GM19324 (cell line): ENCODE data around the gene TMCO4.

Source experiments
- ATAC-seq: cut with Tn5 transposase; IDR thresholded peaks from one replicate; pipeline ENCODE4 v1.9.1; 2021; ENCODE audit warnings: mild to moderate bottlenecking, moderate library complexity; ENCODE audit not compliant: unreplicated experiment, low FRiP score

The TMCO4 gene

GRCh38 chr1:19750882-19751276 lies 48.8 kb downstream of the TMCO4 start:
- ATAC-seq, result no peak

- ATAC-seq, result no peak
These were observed 49.4 kb downstream of the TMCO4 start for GRCh38 chr1:19750101-19750881.

GRCh38 chr1:19749685-19750084 lies 50.0 kb downstream of the TMCO4 start:
- no peak for ATAC-seq

DNA sequence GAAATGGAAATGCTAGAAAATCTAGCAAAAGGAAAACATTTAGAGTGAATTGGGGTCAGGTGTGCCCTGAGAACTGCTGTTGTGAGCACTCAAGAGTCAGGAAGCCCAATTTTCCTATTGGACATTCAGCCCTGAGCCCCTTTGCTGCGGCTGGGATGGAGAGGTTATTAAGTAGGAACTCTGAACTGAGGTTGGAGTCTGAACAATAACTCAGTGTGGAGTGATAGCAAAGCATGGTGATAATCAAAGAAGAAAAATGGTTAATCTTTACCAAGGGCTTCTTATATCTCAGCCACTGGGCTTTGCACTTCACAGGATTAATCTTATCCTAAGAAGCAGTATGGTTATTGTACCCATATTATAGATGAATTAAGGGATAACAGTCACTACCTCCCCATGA lies 52.0 kb downstream of the TMCO4 start:
- no peak for ATAC-seq

DNA sequence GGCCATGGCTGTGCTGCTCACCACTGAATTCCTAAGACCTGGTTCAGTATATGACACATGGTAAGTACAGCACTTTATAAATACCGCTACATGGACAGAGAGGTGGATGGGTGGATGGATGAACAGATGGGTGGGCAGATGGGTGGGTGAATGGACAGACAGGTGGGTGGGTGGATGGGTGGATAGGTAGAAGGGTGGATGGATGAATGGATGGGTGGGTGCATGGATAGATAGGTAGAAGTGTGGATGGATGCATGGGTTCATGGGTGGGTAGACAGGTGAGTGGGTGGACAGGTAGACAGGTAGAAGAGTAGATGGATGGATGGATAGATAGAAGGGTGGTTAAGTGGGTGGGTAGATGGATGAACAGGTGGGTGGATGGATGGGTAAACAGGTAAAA lies 54.8 kb downstream of the TMCO4 start:
- ATAC-seq, result no peak

DNA sequence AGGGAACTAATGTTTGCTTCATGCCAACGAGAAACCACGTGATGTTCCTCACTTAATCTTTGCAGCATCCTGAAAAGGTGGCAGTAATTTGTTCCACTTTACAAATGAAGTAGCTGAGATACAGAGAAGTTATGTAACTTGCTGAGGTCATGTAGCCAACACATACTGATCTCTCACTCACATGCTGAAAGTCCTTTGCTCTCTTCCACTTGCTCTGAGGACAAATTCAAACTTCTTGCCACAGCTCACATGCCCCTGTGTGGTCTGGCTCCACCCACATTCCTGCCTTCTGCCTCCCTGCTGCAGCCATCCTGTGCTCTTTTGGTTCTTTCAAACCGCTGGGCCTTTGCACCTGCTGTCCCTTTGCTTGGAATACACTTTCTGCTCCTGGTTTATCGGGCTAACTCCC lies 55.4 kb downstream of the TMCO4 start:
- no peak for ATAC-seq

DNA sequence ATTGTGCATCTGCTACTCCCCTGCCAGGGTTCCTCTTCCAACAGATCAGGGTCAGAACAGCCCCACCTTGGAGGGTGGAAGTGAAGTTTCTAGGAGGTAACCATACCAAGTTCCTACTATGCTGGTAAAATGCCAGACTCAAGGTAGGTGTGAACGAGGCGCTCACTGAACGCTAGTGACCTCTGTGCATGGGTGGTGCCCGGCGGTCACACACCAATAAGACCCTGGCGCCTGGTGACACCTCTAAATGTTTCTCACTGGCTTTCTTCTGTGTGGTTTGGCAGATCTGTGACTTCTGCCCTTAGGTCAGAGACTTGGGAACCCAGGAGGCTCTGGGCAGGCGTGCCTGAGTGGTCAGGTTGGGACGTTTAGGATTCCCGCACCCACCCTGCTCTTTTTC lies 55.9 kb downstream of the TMCO4 start:
- ATAC-seq, result no peak

DNA sequence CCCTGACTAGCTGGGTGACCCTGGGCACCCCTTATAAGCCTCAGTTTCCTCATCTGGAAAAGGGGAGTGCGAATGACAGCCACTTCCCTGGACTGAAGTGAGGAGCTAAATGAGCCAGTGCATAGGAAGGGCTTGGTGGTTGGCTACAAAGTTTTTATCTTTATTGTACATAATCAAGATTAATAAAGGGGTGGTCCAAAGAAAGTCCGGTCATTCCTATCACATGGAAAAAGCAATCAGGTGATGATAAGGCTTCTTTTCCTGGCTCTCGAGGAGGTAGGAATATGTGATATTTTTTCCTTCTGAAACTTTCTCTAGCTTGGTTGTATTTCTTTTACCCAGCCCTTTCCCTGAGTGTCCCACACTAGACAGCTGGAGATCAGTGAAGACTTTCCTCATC lies 56.5 kb downstream of the TMCO4 start:
- no peak for ATAC-seq

DNA sequence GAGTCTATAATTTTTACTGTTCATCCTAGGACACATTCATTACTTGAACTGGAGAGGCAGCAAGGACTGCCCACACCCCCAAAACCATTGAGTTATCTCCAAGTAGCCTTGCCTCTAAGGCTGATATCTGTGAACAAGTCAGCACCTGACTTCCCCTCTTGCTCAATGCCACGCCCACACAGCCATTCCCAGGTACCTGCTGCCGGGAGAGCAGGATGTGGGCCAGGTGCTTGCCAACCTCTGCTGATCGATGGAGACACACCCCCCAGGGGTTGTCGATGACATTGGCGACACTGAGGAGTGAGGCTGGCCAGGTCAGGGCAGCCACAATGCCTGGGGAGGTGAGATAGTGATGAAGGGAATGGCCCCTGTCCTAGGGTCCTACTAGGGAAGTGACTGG lies 60.1 kb downstream of the TMCO4 start:
- ATAC-seq, result no peak

GRCh38 chr1:19738669-19739068 lies 61.0 kb downstream of the TMCO4 start:
- ATAC-seq, result no peak

DNA sequence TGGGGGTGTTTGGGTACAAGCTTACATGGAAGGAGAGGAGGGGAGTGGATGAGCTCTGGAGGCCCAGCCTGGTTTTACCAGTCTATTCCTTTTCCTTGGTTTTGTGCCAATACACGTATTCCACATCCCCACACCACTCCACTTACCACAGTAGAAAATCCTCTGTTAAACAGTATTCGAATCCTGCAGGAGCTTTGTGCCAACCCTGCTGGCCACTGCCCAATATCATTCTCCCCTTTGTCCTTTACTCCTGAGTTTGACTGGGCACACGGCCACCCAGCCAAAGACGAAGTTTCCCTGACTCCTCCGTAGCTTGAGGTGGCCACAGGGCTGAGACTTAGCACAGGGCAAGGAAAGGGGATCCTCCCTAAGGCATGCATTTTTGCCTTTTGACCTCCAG lies 61.6 kb downstream of the TMCO4 start:
- ATAC-seq, result no peak

- ATAC-seq, result no peak
These were observed 62.5 kb downstream of the TMCO4 start for GRCh38 chr1:19737104-19737825.

DNA sequence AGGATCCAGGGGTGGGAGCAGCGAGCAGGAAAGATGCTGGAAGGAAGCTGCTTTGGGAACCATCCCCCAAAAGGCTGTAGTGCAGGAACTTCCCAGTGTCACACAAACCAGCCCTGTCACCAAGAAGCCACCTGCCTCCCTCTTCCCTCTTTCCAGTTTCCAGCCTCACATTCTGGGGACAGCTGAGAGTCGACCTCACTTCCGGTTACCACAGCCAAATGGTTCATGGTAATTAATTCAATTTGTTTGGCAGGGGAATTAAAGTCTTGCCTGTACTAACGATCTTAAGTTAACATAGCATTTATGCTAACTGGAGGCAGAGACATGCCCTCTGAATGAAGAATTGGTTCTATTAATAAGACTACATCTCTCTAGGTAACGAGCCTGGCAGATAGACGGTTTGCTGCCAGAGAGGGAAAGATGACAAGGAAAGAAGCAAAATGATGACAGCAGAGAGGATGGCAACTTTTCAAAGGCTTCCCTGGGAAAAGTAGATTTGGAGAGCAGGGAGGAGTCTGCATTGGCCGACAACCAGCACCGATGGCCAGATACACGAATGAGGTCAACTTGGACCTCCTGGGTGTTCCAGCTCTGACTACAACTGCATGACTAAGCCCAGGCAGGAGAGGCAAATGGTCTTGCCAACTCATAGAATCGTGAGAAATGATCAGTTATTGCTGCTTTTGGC lies 64.1 kb downstream of the TMCO4 start:
- ATAC-seq, result no peak

DNA sequence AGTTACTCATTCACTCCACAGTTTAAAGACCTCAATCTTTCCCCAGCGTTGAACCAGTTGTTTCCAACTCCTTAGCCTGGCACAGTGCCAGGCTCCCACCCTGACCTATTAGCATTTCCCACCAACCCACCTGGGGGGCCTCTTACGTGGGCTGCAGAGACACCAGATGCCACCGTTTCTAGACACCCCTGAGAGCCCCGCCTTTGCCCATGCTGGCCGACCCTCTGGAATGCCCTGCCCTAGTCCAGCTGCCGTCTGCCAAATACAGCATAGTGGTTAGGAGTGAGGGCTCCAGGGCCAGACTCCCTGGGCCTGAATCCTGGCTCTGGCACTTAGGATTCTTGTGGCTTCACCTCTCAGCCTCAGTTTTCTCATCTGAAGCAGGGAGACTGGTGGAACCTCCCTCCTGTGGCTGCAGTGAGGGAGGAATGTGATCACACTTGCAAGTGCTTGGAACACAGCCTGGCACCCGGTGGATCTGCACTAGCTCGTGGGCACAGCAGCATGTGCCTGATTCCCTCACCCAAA lies 65.2 kb downstream of the TMCO4 start:
- ATAC-seq, result no peak

DNA sequence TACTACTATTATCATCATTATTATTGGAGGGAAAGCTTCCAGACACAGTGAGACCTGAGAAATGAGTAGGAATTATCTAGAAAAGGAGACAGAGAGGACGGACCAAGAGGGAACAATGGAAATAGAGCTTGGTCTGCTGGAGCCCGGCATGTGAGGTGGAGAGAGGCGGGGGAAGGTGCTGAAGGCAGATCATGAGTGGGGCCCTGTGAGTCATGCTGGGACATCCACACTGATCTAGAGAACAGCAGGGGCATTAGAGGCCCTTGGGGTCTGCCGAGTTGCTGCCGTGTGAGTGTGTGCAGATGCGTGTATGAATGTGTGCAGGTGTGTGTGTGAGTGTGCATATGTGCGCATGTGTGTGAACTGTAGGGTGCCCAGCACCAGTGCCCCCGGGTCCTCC lies 65.7 kb downstream of the TMCO4 start:
- no peak for ATAC-seq

GRCh38 chr1:19733615-19734014 lies 66.1 kb downstream of the TMCO4 start:
- no peak for ATAC-seq

GRCh38 chr1:19731311-19731821 lies 68.3 kb downstream of the TMCO4 start:
- ATAC-seq, result no peak

DNA sequence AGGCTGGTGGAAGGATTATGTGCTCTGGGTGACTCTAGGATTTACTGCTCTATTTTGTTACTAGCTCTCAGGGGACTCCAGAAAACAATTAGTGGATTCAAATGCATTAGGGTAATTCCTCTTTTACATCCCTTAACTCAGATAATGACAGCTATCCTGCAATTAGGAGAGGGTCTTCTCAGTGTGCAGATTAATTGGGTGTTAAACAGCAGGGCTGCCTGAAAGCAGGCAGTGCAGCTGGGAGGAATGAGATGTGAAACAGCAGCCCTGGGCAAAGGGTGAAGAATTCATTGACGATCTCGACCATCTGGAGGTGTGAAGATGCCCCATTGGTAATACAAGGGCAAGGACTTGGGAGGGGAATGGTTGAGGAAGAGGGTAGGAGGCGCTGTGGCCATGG lies 68.9 kb downstream of the TMCO4 start:
- ATAC-seq, result no peak

DNA sequence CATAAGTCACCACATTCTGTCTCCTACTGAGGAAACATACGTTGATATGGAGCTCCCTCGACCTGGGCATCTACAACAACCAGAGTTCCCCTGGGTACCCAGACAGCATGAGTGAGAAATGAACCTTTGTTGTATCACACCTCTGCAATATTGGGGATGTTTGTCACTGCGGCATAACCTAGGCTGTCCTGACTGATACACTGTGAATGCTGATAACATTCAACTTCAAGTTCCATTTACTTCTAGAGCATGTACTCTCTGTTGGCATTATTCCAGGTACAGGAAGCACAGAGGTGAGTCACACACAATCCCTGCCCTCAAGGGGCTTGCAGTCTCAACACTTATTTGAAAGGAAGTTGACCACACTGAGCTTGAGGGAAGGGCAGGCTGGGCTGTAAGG lies 69.5 kb downstream of the TMCO4 start:
- no peak for ATAC-seq

GRCh38 chr1:19728413-19729145 lies 71.1 kb downstream of the TMCO4 start:
- no peak for ATAC-seq
